Aorta (tissue), 5 donors: Measurements from ENCODE around the gene FTO. TPM values are rescaled to one million over a fixed set of nuclear protein-coding genes. Genes with fewer than 3 reads are reported as not detected.

Experiments used
- ATAC-seq: fragments of 200-7000 bp; cut with Tn5 transposase; one replicate; pipeline ENCODE4 v1.9.1; 2022; ENCODE audit warnings: moderate library complexity; ENCODE audit not compliant: low FRiP score
- DNase-seq, 2 donors: peaks; one replicate each; pipeline ENCODE4 v3.0.0-alpha.2; 2020
- H3K27ac ChIP-seq, 2 donors: one replicate each; pipeline ENCODE4 v1.5.1; 2013; ENCODE audit warnings: low read length in 2 of 2, mild to moderate bottlenecking in 2 of 2, moderate library complexity in 2 of 2, control low read depth in 1 of 2, inconsistent platforms in 1 of 2, low read depth in 1 of 2
- H3K27me3 ChIP-seq, 2 donors: one replicate each; pipeline ENCODE4 v1.6.1; 2013; ENCODE audit warnings: control low read depth in 1 of 2, low read length in 1 of 2, mild to moderate bottlenecking in 1 of 2, moderate library complexity in 1 of 2; ENCODE audit not compliant: insufficient read depth in 2 of 2, control insufficient read depth in 1 of 2
- H3K36me3 ChIP-seq, 2 donors: one replicate each; pipeline ENCODE4 v1.6.1; 2013; ENCODE audit warnings: control low read depth in 1 of 2, low read length in 1 of 2, mild to moderate bottlenecking in 1 of 2; ENCODE audit not compliant: insufficient read depth in 2 of 2, control insufficient read depth in 1 of 2
- H3K4me1 ChIP-seq, 2 donors: one replicate each; pipeline ENCODE4 v1.6.1; 2013; ENCODE audit warnings: low read length in 2 of 2, control low read depth in 1 of 2, mild to moderate bottlenecking in 1 of 2, moderate library complexity in 1 of 2; ENCODE audit not compliant: insufficient read depth in 2 of 2, control insufficient read depth in 1 of 2
- H3K4me3 ChIP-seq, 2 donors: one replicate each; pipeline ENCODE4 v1.5.1; 2013; ENCODE audit warnings: low read length in 2 of 2, control low read depth in 1 of 2, mild to moderate bottlenecking in 1 of 2
- H3K9me3 ChIP-seq: one replicate; pipeline ENCODE4 v1.6.1; 2013; ENCODE audit warnings: mild to moderate bottlenecking, low read length; ENCODE audit not compliant: control insufficient read depth
- WGBS, 2 donors: extraction: QIAGEN DNeasy Blood & Tissue Kit; methylation state at CpG; one replicate each; pipeline ENCODE4 v1.1.7; 2013; 5-methylcytosine and 5-hydroxymethylcytosine counted together
- intact Hi-C, 2 donors: fragments of 100-400 bp; cut with DNase I; formaldehyde crosslinking; loops; one replicate each; pipeline versions ENCODE4 v1.14.2 to v1.15.0; 2022
- polyA plus RNA-seq, 2 donors: library from polyadenylated mRNA; stranded (reverse); fragments of 200-250 nt; gene quantifications; one replicate each; pipeline ENCODE4 v1.2.3, GENCODE V29; 2013
- total RNA-seq, 2 donors: library from RNA; stranded (reverse); fragmentation: NEBNext Ultra II Directional; extraction: Animal tissue kit (Norgen Biotek cat#: 25700); gene quantifications; one replicate each; pipeline ENCODE4 v1.2.1, GENCODE V29; 2021
- donor health status: healthy with polysubstance abuse.
- donor health status: Bipolar disorder and iron deficiency.
- donor health status: DM: no; HTN: no; CAD: no.
- donor health status: DM: no; HTN: no; CAD: no.
- donor health status: DM: yes; HTN: yes; CAD: no.

The FTO gene
- total and polyA plus RNA-seq, 4 donors: 17.9 to 97.7 (median 55.6) TPM

- 78 to 82% methylated on average over 7 of the region's 7 CpGs for WGBS, 2 donors
- Histone ChIP-seq H3K36me3 (no peaks in the 10 kb centered on the region), H3K4me3 (no peak overlapping the region), H3K4me1 (peaks cover 0 to 6% of the 10 kb centered on the region in 2 donors), H3K27me3 (no peaks in the 10 kb centered on the region), H3K9me3 (no peaks in the 10 kb centered on the region), H3K27ac (no peak overlapping the region)
- DNase-seq: no peak
- no peak for ATAC-seq
- intact Hi-C loops: no loop called here
Observed at GRCh38 chr16:53952215-53953208, 248.6 kb downstream of the FTO start.

GRCh38 chr16:53953336-53953735 lies 249.4 kb downstream of the FTO start:
- Histone ChIP-seq H3K4me1 (peaks cover 0 to 6% of the 10 kb centered on the region in 2 donors), H3K36me3 (no peaks in the 10 kb centered on the region), H3K27me3 (no peaks in the 10 kb centered on the region), H3K27ac (no peak overlapping the region), H3K9me3 (no peaks in the 10 kb centered on the region), H3K4me3 (no peak overlapping the region)
- DNase-seq (no peak), ATAC-seq (no peak)
- WGBS, 2 donors: 32 to 34% methylated on average over 2 of the region's 2 CpGs
- intact Hi-C loops: no loop called here

- no peaks in the 10 kb centered on the region for H3K9me3 ChIP-seq
- intact Hi-C loops: no loop called here
- WGBS, 2 donors: 94 to 96% methylated on average over 2 of the region's 2 CpGs
Observed at GRCh38 chr16:53955221-53955875, 251.4 kb downstream of the FTO start.

GRCh38 chr16:53958341-53958880 lies 254.5 kb downstream of the FTO start:
- Histone ChIP-seq H3K9me3 (no peaks in the 10 kb centered on the region), H3K27ac (no peak overlapping the region), H3K4me1 (peaks cover 0 to 2% of the 10 kb centered on the region in 2 donors), H3K36me3 (peaks cover 0 to 2% of the 10 kb centered on the region in 2 donors), H3K27me3 (no peaks in the 10 kb centered on the region), H3K4me3 (no peak overlapping the region)
- ATAC-seq: no peak
- intact Hi-C loops: no loop called here
- DNase-seq: no peak
- 79 to 81% methylated on average over 10 of the region's 10 CpGs for WGBS, 2 donors

More at GRCh38 chr16:53955221-53955875, 251.4 kb downstream of the FTO start:
- ATAC-seq (no peak), DNase-seq (no peak)
- Histone ChIP-seq H3K36me3 (peaks cover 0 to 2% of the 10 kb centered on the region in 2 donors), H3K4me3 (no peak overlapping the region), H3K27me3 (no peaks in the 10 kb centered on the region), H3K27ac (no peak overlapping the region), H3K4me1 (peaks cover 2 to 3% of the 10 kb centered on the region in 2 donors)

DNA sequence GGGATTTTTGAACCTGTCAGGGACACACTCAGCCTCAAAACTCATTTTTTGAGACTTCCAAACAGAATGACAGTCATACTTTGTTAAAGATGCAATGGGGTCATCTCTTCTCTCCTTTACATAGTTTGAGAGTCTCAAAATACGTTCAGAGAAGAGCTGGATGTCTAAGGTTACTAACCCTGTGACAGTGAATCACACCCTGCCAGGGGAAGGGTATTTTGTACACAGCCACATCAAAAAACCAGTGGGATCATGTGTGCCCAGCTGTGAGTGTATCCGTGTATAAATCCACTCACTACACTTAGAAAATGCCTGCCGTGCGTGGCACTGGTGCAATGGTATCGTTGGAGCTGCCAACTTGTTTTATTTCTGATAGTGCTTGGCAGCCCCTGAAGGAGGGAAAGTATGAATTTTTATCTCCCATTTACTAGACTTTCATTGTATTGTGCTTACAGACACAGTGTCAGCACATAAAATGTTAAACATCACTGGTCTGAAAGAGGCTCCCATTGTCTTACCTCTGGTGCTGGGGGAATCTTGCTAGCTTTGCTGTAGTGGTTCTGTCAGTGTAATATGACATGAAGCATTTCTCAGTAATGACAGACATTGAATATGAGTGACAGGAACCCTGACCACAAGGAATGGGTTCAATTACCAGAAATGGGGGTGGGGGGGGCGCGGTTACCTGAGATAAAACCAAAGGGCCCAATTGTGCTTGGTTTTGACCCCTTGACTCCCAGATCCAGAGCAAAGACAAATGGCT lies 256.3 kb downstream of the FTO start:
- 54 to 56% methylated on average over 7 of the region's 7 CpGs for WGBS, 2 donors
- H3K36me3 ChIP-seq: peaks cover 0 to 2% of the 10 kb centered on the region in 2 donors

DNA sequence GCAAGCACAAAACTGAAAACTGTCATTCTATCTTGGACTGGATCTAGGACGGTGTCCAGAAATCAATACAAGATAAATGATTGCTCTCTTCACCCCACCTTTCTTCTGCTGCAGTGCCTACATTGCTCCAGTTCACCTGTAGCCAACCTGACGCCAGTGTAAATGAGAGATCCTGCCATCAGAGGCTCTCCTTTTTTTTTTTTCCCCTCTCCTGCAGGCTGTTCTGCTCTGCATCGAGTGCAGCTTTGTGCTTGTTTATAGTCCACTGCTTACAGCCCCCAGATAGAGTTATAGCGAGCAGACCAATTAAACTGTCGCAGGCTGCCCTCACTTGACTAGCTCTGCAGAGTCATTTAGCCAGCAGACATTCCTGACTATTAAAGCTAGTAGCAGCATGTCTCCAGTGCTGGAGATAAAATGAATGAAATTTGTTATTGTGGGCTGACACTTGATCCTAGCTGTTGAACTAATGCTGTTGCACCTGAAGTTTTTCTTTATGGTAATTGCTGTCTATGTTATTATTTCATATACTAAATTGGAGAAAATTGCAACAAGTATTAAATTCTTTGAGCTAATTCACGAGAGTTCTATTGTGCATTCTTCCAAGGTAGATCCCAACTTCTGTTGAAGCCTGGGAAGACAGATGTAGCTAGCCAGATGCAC lies 257.1 kb downstream of the FTO start:
- WGBS, 2 donors: 91 to 97% methylated on average over 6 of the region's 6 CpGs
- H3K4me1 ChIP-seq: peaks cover 0 to 2% of the 10 kb centered on the region in 2 donors
- no peak for DNase-seq
- no peak for ATAC-seq
- H3K9me3 ChIP-seq: no peaks in the 10 kb centered on the region
- H3K4me3 ChIP-seq: no peak overlapping the region
- H3K36me3 ChIP-seq: peaks cover 0 to 2% of the 10 kb centered on the region in 2 donors
- intact Hi-C loops: no loop called here
- no peaks in the 10 kb centered on the region for H3K27me3 ChIP-seq
- H3K27ac ChIP-seq: no peak overlapping the region

More for the DNA sequence above, 256.3 kb downstream of the FTO start:
- intact Hi-C loops: no loop called here
- Histone ChIP-seq H3K4me1 (peaks cover 0 to 2% of the 10 kb centered on the region in 2 donors), H3K4me3 (no peak overlapping the region), H3K27ac (no peak overlapping the region), H3K9me3 (no peaks in the 10 kb centered on the region), H3K27me3 (no peaks in the 10 kb centered on the region)
- ATAC-seq: no peak
- DNase-seq: no peak

DNA sequence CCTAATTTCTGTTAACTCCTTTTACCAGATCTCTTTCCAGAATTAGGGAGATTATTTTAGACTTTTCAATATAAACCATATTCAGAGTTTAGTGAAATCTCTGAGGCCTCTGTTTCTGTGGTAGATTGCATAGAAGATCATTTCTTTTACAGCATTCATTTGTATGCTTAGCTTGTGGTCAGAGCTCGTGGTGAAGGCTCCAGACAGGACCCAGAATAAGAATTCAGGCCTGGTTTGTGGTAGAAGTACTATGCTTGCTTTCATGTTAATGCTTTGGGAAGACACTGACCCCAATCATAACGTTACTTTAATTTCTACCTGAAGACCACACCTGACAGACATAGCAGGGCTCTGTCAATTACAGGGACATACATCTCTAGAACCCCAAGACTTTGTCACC lies 258.1 kb downstream of the FTO start:
- Histone ChIP-seq H3K9me3 (no peaks in the 10 kb centered on the region), H3K27me3 (no peaks in the 10 kb centered on the region), H3K4me3 (no peak overlapping the region), H3K36me3 (peaks cover 0 to 2% of the 10 kb centered on the region in 2 donors), H3K27ac (no peak overlapping the region), H3K4me1 (peaks cover 2 to 7% of the 10 kb centered on the region in 2 donors)
- no peak for ATAC-seq
- WGBS, 2 donors: 90 to 96% methylated on average over 2 of the region's 2 CpGs
- intact Hi-C loops: no loop called here
- no peak for DNase-seq
